Measurements from ENCODE around the gene SEC23B.

GRCh38 chr20:18506744-18507143 is 996 bp upstream of the SEC23B start:
- TF ChIP-seq CTCF (IDR thresholded peaks at IDR 0.05; ENCODE audit: poor library complexity, severe bottlenecking): no peak
- no peak for TF ChIP-seq POLR2AphosphoS5 (IDR thresholded peaks at IDR 0.05)
- no peak for TF ChIP-seq EP300 (conservative IDR thresholded peaks at IDR 0.05; ENCODE audit: poor library complexity, severe bottlenecking)

All from neural cell (in vitro differentiated cells).